SK-N-SH treated with all-trans-retinoic acid at 6 μM for 48 hours (cell line): Measurements from ENCODE around the gene SNTN.

Experiments
- ATAC-seq: fragments of 200-7000 bp; cut with Tn5 transposase; 3 replicates; pipeline ENCODE4 v1.9.1; 2020; ENCODE audit warnings: mild to moderate bottlenecking, moderate library complexity
- ARNTL ChIP-seq: fragments of 450-650 bp; formaldehyde crosslinking; IDR thresholded peaks from 2 replicates; pipeline ENCODE4 v1.5.0; 2020; ENCODE audit warnings: low read depth, mild to moderate bottlenecking, moderate library complexity, borderline replicate concordance
- BACH2 ChIP-seq: fragments of 250-450 bp; sonication (Bioruptor Pico); IDR thresholded peaks from 2 replicates; pipeline ENCODE4 v1.9.0; 2021; ENCODE audit warnings: mild to moderate bottlenecking, borderline replicate concordance
- CSDC2 ChIP-seq: fragments of 250-450 bp; sonication (Bioruptor Pico); IDR thresholded peaks from 2 replicates; pipeline ENCODE4 v1.5.0; 2020; ENCODE audit warnings: mild to moderate bottlenecking, moderate library complexity
- CSRNP3 ChIP-seq: fragments of 250-450 bp; sonication (Bioruptor Pico); IDR thresholded peaks from 2 replicates; pipeline ENCODE4 v1.5.1; 2021; ENCODE audit warnings: mild to moderate bottlenecking, moderate library complexity
- ESRRG ChIP-seq: fragments of 250-450 bp; sonication (Bioruptor Pico); IDR thresholded peaks from 2 replicates; pipeline ENCODE4 v1.6.1; 2021; ENCODE audit warnings: mild to moderate bottlenecking
- GLIS3 ChIP-seq: fragments of 250-450 bp; sonication (Bioruptor Pico); IDR thresholded peaks from 2 replicates; pipeline ENCODE4 v1.5.0; 2020; ENCODE audit warnings: mild to moderate bottlenecking, moderate library complexity
- ISL1 ChIP-seq: fragments of 250-450 bp; sonication (Bioruptor Pico); IDR thresholded peaks from 2 replicates; pipeline ENCODE4 v2.1.2; 2022; ENCODE audit warnings: mild to moderate bottlenecking, moderate library complexity
- OSR1 ChIP-seq: fragments of 250-450 bp; sonication (Bioruptor Pico); IDR thresholded peaks from 2 replicates; pipeline ENCODE4 v1.8.0; 2022; ENCODE audit warnings: moderate library complexity, mild to moderate bottlenecking, inconsistent platforms
- PPARA ChIP-seq: fragments of 250-450 bp; sonication (Bioruptor Pico); IDR thresholded peaks from 2 replicates; pipeline ENCODE4 v1.5.0; 2020; ENCODE audit warnings: mild to moderate bottlenecking, borderline replicate concordance
- TCF4 ChIP-seq: fragments of 250-450 bp; sonication (Bioruptor Pico); IDR thresholded peaks from 2 replicates; pipeline ENCODE4 v1.8.0; 2021; ENCODE audit warnings: mild to moderate bottlenecking, moderate library complexity, borderline replicate concordance
- TOX ChIP-seq: fragments of 250-450 bp; sonication (Bioruptor Pico); IDR thresholded peaks from 2 replicates; pipeline ENCODE4 v1.8.0; 2021; ENCODE audit warnings: mild to moderate bottlenecking, moderate library complexity, borderline replicate concordance
- TSHZ2 ChIP-seq: fragments of 250-450 bp; sonication (Bioruptor Pico); IDR thresholded peaks from 2 replicates; pipeline ENCODE4 v1.5.0; 2020; ENCODE audit warnings: mild to moderate bottlenecking, moderate library complexity
- ZC3H10 ChIP-seq: fragments of 250-450 bp; sonication (Bioruptor Pico); IDR thresholded peaks from 2 replicates; pipeline ENCODE4 v1.5.1; 2021; ENCODE audit warnings: mild to moderate bottlenecking, moderate library complexity
- ZFP3 ChIP-seq: fragments of 250-450 bp; sonication (Bioruptor Pico); IDR thresholded peaks from 2 replicates; pipeline ENCODE4 v1.5.0; 2020; ENCODE audit warnings: mild to moderate bottlenecking, moderate library complexity
- ZNF565 ChIP-seq: fragments of 450-650 bp; formaldehyde crosslinking; conservative IDR thresholded peaks from 2 replicates; pipeline ENCODE4 v1.5.0; 2020; ENCODE audit warnings: low read depth, mild to moderate bottlenecking, moderate library complexity
- ZNF70 ChIP-seq: fragments of 450-650 bp; formaldehyde crosslinking; IDR thresholded peaks from 2 replicates; pipeline ENCODE4 v1.5.0; 2020; ENCODE audit warnings: mild to moderate bottlenecking, moderate library complexity
- ZNF8 ChIP-seq: fragments of 450-650 bp; formaldehyde crosslinking; IDR thresholded peaks from 2 replicates; pipeline ENCODE4 v1.5.0; 2020; ENCODE audit warnings: mild to moderate bottlenecking, moderate library complexity
- TF ChIP-seq, protein P1 (sequence below): fragments of 250-450 bp; sonication (Bioruptor Pico); IDR thresholded peaks from 2 replicates; pipeline ENCODE4 v1.8.0; 2020; ENCODE audit warnings: mild to moderate bottlenecking, moderate library complexity, borderline replicate concordance
- TF ChIP-seq, protein P2 (sequence below): fragments of 250-450 bp; sonication (Bioruptor Pico); IDR thresholded peaks from 2 replicates; pipeline ENCODE4 v1.5.1; 2020; ENCODE audit warnings: low read depth, mild to moderate bottlenecking, moderate library complexity
- TF ChIP-seq, protein P3 (sequence below): fragments of 250-450 bp; sonication (Bioruptor Pico); IDR thresholded peaks from 2 replicates; pipeline ENCODE4 v1.8.0; 2021; ENCODE audit warnings: low read depth, mild to moderate bottlenecking, moderate library complexity, borderline replicate concordance

SNTN gene

DNA sequence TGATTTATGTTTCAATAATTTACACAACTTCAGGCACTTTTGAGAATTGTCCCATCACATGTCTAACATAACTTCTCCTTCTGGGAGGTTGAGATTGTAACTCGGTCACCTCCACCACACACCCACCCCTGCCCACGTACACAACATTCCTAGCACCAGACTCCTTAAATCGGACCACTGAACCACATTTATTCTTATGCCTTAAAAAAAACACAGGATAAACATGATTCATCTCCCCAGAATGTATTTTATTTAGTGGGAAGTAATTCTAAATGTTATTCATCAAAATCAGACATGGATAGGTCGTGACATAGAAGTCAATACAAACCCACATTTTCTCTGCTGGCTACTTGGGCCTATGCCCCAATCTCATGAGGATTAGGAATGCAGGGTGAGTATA is 3.0 kb downstream of the SNTN start:
- TF ChIP-seq ARNTL: no peak
- no peak for TF ChIP-seq ZNF70 (CRISPR knock-in tag)
- TF ChIP-seq BACH2 (CRISPR knock-in tag): no peak
- no peak for TF ChIP-seq CSRNP3 (CRISPR knock-in tag)
- TF ChIP-seq, all 23 proteins: peak for 0
- ATAC-seq: peak; percentile 31; the same call in 2 of the 3 replicates

- no peak for TF ChIP-seq ZNF8 (CRISPR knock-in tag)
- no peak for TF ChIP-seq GLIS3 (CRISPR knock-in tag)
- TF ChIP-seq PPARA: no peak
- TF ChIP-seq ZC3H10 (CRISPR knock-in tag): no peak
- TF ChIP-seq, protein P1, sequence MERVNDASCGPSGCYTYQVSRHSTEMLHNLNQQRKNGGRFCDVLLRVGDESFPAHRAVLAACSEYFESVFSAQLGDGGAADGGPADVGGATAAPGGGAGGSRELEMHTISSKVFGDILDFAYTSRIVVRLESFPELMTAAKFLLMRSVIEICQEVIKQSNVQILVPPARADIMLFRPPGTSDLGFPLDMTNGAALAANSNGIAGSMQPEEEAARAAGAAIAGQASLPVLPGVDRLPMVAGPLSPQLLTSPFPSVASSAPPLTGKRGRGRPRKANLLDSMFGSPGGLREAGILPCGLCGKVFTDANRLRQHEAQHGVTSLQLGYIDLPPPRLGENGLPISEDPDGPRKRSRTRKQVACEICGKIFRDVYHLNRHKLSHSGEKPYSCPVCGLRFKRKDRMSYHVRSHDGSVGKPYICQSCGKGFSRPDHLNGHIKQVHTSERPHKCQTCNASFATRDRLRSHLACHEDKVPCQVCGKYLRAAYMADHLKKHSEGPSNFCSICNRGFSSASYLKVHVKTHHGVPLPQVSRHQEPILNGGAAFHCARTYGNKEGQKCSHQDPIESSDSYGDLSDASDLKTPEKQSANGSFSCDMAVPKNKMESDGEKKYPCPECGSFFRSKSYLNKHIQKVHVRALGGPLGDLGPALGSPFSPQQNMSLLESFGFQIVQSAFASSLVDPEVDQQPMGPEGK: no peak
- no peak for TF ChIP-seq OSR1 (CRISPR knock-in tag)
- TF ChIP-seq CSRNP3 (CRISPR knock-in tag): no peak
- no peak for TF ChIP-seq TCF4
- TF ChIP-seq ZFP3 (CRISPR knock-in tag): no peak
- TF ChIP-seq BACH2 (CRISPR knock-in tag): no peak
- TF ChIP-seq, protein P2, sequence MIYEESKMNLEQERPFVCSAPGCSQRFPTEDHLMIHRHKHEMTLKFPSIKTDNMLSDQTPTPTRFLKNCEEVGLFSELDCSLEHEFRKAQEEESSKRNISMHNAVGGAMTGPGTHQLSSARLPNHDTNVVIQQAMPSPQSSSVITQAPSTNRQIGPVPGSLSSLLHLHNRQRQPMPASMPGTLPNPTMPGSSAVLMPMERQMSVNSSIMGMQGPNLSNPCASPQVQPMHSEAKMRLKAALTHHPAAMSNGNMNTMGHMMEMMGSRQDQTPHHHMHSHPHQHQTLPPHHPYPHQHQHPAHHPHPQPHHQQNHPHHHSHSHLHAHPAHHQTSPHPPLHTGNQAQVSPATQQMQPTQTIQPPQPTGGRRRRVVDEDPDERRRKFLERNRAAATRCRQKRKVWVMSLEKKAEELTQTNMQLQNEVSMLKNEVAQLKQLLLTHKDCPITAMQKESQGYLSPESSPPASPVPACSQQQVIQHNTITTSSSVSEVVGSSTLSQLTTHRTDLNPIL: no peak
- no peak for TF ChIP-seq ESRRG
- no peak for TF ChIP-seq ZNF565
- TF ChIP-seq, protein P3, sequence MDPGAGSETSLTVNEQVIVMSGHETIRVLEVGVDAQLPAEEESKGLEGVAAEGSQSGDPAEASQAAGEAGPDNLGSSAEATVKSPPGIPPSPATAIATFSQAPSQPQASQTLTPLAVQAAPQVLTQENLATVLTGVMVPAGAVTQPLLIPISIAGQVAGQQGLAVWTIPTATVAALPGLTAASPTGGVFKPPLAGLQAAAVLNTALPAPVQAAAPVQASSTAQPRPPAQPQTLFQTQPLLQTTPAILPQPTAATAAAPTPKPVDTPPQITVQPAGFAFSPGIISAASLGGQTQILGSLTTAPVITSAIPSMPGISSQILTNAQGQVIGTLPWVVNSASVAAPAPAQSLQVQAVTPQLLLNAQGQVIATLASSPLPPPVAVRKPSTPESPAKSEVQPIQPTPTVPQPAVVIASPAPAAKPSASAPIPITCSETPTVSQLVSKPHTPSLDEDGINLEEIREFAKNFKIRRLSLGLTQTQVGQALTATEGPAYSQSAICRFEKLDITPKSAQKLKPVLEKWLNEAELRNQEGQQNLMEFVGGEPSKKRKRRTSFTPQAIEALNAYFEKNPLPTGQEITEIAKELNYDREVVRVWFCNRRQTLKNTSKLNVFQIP (CRISPR knock-in tag): no peak
- TF ChIP-seq ISL1 (CRISPR knock-in tag): no peak
- no peak for TF ChIP-seq TSHZ2 (CRISPR knock-in tag)
- TF ChIP-seq ARNTL: no peak
Measured at GRCh38 chr3:63656786-63657185, 4.3 kb downstream of the SNTN start.

GRCh38 chr3:63661242-63661641 is 8.8 kb downstream of the SNTN start:
- ATAC-seq: peak; percentile 49; the same call in 1 of the 3 replicates
- TF ChIP-seq ARNTL (no peak), CSRNP3 (CRISPR knock-in tag) (no peak), PPARA (no peak), OSR1 (CRISPR knock-in tag) (no peak), TSHZ2 (CRISPR knock-in tag) (no peak), CSDC2 (CRISPR knock-in tag) (no peak), TOX (CRISPR knock-in tag) (no peak), ZFP3 (CRISPR knock-in tag) (no peak)
- TF ChIP-seq, protein P3 (CRISPR knock-in tag): no peak

More at GRCh38 chr3:63656786-63657185, 4.3 kb downstream of the SNTN start:
- no peak; the same call in 2 of the 3 replicates for ATAC-seq
